Cardiac muscle cell (in vitro differentiated cells and primary cell): ENCODE results near the gene ARID5B. TPM values are rescaled to one million over a fixed set of nuclear protein-coding genes. Genes with fewer than 3 reads are reported as not detected.

Experiments used
- DNase-seq, 2 donors: peaks; one replicate each; pipeline versions ENCODE4 v3.0.0 to v3.0.0-alpha.2; 2010 to 2017; ENCODE audit warnings: low read depth in 1 of 2, low spot score in 1 of 2
- H3K27ac ChIP-seq: fragments of 200-600 bp; sonication (generic); 2 replicates; pipeline ENCODE4 v1.5.1; 2016
- H3K27me3 ChIP-seq: fragments of 200-600 bp; sonication (generic); 2 replicates; pipeline ENCODE4 v1.6.0; 2016; ENCODE audit warnings: control low read depth
- H3K36me3 ChIP-seq: fragments of 200-600 bp; sonication (generic); 2 replicates; pipeline ENCODE4 v1.5.1; 2016; ENCODE audit warnings: control low read depth
- H3K4me1 ChIP-seq: fragments of 200-600 bp; sonication (generic); 2 replicates; pipeline ENCODE4 v1.8.1; 2017; ENCODE audit warnings: low read depth, mild to moderate bottlenecking, mixed run types
- H3K4me3 ChIP-seq: fragments of 200-600 bp; sonication (generic); 2 replicates; pipeline ENCODE4 v1.5.1; 2016; ENCODE audit warnings: mild to moderate bottlenecking
- H3K9me3 ChIP-seq: fragments of 200-600 bp; sonication (generic); 2 replicates; pipeline ENCODE4 v1.5.1; 2017; ENCODE audit warnings: low read depth, mild to moderate bottlenecking, control low read depth
- CTCF ChIP-seq: IDR thresholded peaks from 2 replicates; pipeline ENCODE4 v1.5.1; 2012; ENCODE audit warnings: low read depth, mild to moderate bottlenecking, low read length
- polyA plus RNA-seq: library from polyadenylated mRNA; unstranded; fragments of >200 nt; fragmentation: Nextera tagmentation; extraction: Ambion mirVana; gene quantifications from 2 replicates; pipeline ENCODE4 v1.2.1, GENCODE V29; 2016
- total RNA-seq: library from RNA; depleted of rRNA; stranded (reverse); fragments of >200 nt; gene quantifications from 2 replicates; pipeline ENCODE4 v1.2.3, GENCODE V29; 2016

Gene ARID5B
- total and polyA plus RNA-seq, 2 experiments from 2014 or later, result 4.9 to 7.8 TPM

DNA sequence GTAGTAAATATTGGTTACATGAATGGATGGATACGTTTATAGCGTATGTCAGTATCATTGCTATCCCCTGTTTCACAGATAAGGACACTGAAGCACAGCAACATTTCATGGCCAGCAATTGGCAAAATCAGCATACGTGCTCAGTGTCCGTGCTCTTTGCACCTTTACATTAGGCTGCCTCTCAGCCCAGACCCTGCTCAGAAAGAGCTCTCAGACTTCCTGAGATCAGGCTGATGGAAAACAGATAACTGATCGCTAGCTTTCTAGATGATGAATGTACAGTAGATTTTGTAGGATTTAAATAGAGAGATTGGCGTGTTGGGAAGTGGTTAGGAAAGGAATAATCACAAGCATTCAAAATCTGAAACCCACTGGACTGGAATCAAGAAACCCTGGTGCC lies 106.7 kb downstream of the ARID5B start:
- Histone ChIP-seq H3K4me1 (peaks cover 22% of the 10 kb centered on the region), H3K27ac (no peak overlapping the region), H3K9me3 (no peaks in the 10 kb centered on the region), H3K4me3 (no peak overlapping the region), H3K27me3 (no peaks in the 10 kb centered on the region), H3K36me3 (no peaks in the 10 kb centered on the region)
- TF ChIP-seq CTCF, result no peak
- DNase-seq, result no peak

DNA sequence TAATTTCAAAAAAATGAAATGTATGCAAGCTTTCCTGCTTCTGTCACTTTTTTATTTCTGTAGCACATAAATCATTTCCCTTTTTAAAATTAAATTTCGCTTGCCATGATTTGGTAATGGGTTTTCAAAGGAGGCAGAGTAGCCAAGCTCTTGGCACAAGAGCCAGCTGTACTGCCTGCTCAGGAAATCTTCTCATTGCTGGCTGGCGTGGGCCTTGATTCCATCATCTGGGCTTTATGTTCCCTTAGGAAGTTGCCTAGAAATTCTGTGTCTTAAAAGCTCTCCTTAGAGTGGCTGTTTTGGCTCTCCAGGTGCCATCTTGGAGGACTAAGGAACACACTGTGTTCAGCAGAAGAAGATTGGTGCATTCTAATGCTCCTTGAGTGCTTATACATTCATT lies 107.4 kb downstream of the ARID5B start:
- Histone ChIP-seq H3K4me3 (no peak overlapping the region), H3K9me3 (no peaks in the 10 kb centered on the region), H3K36me3 (no peaks in the 10 kb centered on the region), H3K27me3 (no peaks in the 10 kb centered on the region), H3K4me1 (peaks cover 18% of the 10 kb centered on the region), H3K27ac (no peak overlapping the region)
- TF ChIP-seq CTCF, result no peak
- no peak for DNase-seq

GRCh38 chr10:62010366-62010765 lies 108.9 kb downstream of the ARID5B start:
- Histone ChIP-seq H3K27ac (no peak overlapping the region), H3K27me3 (no peaks in the 10 kb centered on the region), H3K9me3 (no peaks in the 10 kb centered on the region), H3K36me3 (no peaks in the 10 kb centered on the region), H3K4me1 (peaks cover 6% of the 10 kb centered on the region), H3K4me3 (no peak overlapping the region)
- no peak for DNase-seq
- TF ChIP-seq CTCF, result no peak

DNA sequence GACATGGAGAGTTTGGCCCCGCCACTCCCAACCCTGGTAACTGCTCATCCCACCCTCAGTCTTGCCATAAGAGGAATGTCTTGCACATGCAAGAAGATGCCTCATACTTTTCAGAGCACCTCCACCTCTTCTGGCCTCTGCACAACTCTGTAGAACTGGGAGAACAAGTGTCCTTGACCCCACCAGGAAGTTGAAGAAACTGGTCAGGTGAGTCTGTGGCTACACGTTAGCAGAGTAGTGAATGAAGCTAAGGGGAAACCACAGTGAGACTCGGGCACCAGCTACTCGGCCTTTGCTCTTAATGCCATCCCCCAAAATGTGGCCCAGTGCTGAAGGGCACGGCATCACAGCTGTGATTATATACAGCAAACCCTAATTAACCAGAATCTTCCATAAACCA lies 110.1 kb downstream of the ARID5B start:
- DNase-seq, result no peak
- Histone ChIP-seq H3K4me1 (peaks cover 6% of the 10 kb centered on the region), H3K9me3 (no peaks in the 10 kb centered on the region), H3K27ac (no peak overlapping the region), H3K4me3 (no peak overlapping the region), H3K36me3 (no peaks in the 10 kb centered on the region), H3K27me3 (no peaks in the 10 kb centered on the region)
- TF ChIP-seq CTCF, result no peak

DNA sequence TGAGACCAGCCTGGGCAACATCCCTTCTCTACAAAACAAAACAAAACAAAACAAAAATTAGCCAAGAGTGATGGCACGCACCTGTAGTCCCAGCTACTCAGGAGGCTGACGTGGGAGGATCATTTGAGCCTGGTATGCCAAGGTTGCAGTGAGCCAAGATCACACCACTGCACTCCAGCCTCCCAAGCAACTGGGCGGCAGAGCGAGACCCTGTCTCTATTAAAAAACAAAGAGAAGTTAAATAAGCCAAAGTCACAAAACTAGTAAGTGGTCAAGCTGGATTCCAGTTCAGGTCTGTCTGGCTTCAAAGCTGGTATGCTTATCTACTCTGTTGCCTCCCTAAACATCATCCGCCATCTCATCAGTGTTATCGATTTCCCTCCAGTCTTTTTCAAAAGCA lies 110.8 kb downstream of the ARID5B start:
- H3K36me3 ChIP-seq, result no peaks in the 10 kb centered on the region
- no peaks in the 10 kb centered on the region for H3K9me3 ChIP-seq
- no peak overlapping the region for H3K27ac ChIP-seq
- H3K4me3 ChIP-seq, result no peak overlapping the region
- no peak for TF ChIP-seq CTCF
- no peaks in the 10 kb centered on the region for H3K27me3 ChIP-seq
- H3K4me1 ChIP-seq, result peaks cover 6% of the 10 kb centered on the region
- DNase-seq, result no peak

- H3K9me3 ChIP-seq, result no peaks in the 10 kb centered on the region
- H3K27ac ChIP-seq, result no peak overlapping the region
- no peak for TF ChIP-seq CTCF
These were observed 113.0 kb downstream of the ARID5B start for GRCh38 chr10:62014510-62014909.

More at GRCh38 chr10:62014510-62014909, 113.0 kb downstream of the ARID5B start:
- H3K27me3 ChIP-seq, result no peaks in the 10 kb centered on the region
- H3K36me3 ChIP-seq, result no peaks in the 10 kb centered on the region
- H3K4me3 ChIP-seq, result no peak overlapping the region
- DNase-seq, result no peak
- no peaks in the 10 kb centered on the region for H3K4me1 ChIP-seq
